Parathyroid adenoma (tissue), 2 donors: ENCODE measurements around the gene AGAP1.

Experiments
- H2AFZ ChIP-seq: fragments of 300-600 bp; sonication (generic); one replicate; pipeline ENCODE4 v1.7.0; 2017; ENCODE audit warnings: antibody characterized with exemption, mild to moderate bottlenecking
- H3K27ac ChIP-seq: fragments of 300-600 bp; sonication (generic); one replicate; pipeline ENCODE4 v1.7.0; 2017
- H3K27me3 ChIP-seq: fragments of 300-600 bp; sonication (generic); one replicate; pipeline ENCODE4 v1.7.0; 2017; ENCODE audit warnings: low read length; ENCODE audit not compliant: control insufficient read depth, insufficient read depth
- H3K36me3 ChIP-seq: fragments of 300-600 bp; sonication (generic); one replicate; pipeline ENCODE4 v1.7.0; 2017; ENCODE audit warnings: low read length; ENCODE audit not compliant: control insufficient read depth, insufficient read depth
- H3K4me1 ChIP-seq: fragments of 300-600 bp; sonication (generic); one replicate; pipeline ENCODE4 v1.7.0; 2017; ENCODE audit warnings: control low read depth
- H3K4me2 ChIP-seq: fragments of 300-600 bp; sonication (generic); one replicate; pipeline ENCODE4 v1.7.0; 2017; ENCODE audit warnings: low read length
- H3K4me3 ChIP-seq: fragments of 300-600 bp; sonication (generic); one replicate; pipeline ENCODE4 v1.7.0; 2017; ENCODE audit warnings: low read depth, low read length
- H3K79me2 ChIP-seq: fragments of 300-600 bp; sonication (generic); one replicate; pipeline ENCODE4 v1.7.0; 2017; ENCODE audit warnings: control low read depth
- H3K9ac ChIP-seq: fragments of 300-600 bp; sonication (generic); one replicate; pipeline ENCODE4 v1.7.0; 2017; ENCODE audit warnings: mild to moderate bottlenecking
- H3K9me3 ChIP-seq: fragments of 300-600 bp; sonication (generic); one replicate; pipeline ENCODE4 v1.7.0; 2017; ENCODE audit warnings: low read length; ENCODE audit not compliant: control insufficient read depth
- CTCF ChIP-seq: fragments of 300-600 bp; sonication (generic); IDR thresholded peaks from one replicate; pipeline ENCODE4 v1.7.0; 2017; ENCODE audit warnings: antibody characterized with exemption, mild to moderate bottlenecking
- donor health status: primary hyperparathyroidism.

Gene AGAP1

GRCh38 chr2:235955664-235956063, 461.8 kb downstream of the AGAP1 start:
- Histone ChIP-seq H3K27ac (no peak overlapping the region), H3K36me3 (no peaks in the 10 kb centered on the region), H2AFZ (no peak overlapping the region), H3K79me2 (no peaks in the 10 kb centered on the region), H3K27me3 (no peaks in the 10 kb centered on the region), H3K9me3 (no peaks in the 10 kb centered on the region), H3K9ac (no peak overlapping the region), H3K4me1 (peaks cover 3% of the 10 kb centered on the region), H3K4me3 (no peak overlapping the region), H3K4me2 (no peak overlapping the region)
- TF ChIP-seq CTCF, result no peak

- peaks cover 3% of the 10 kb centered on the region for H3K4me1 ChIP-seq
- no peak overlapping the region for H2AFZ ChIP-seq
- no peak overlapping the region for H3K27ac ChIP-seq
- H3K9me3 ChIP-seq, result no peaks in the 10 kb centered on the region
- H3K4me3 ChIP-seq, result no peak overlapping the region
- H3K79me2 ChIP-seq, result no peaks in the 10 kb centered on the region
- no peaks in the 10 kb centered on the region for H3K27me3 ChIP-seq
- H3K4me2 ChIP-seq, result no peak overlapping the region
- no peak for TF ChIP-seq CTCF
- no peaks in the 10 kb centered on the region for H3K36me3 ChIP-seq
- no peak overlapping the region for H3K9ac ChIP-seq
These were observed 462.6 kb downstream of the AGAP1 start for GRCh38 chr2:235956281-235956970.

- H3K27ac ChIP-seq, result no peak overlapping the region
- no peaks in the 10 kb centered on the region for H3K79me2 ChIP-seq
- no peak overlapping the region for H3K9ac ChIP-seq
- no peak for TF ChIP-seq CTCF
- H3K4me1 ChIP-seq, result no peaks in the 10 kb centered on the region
- no peak overlapping the region for H3K4me2 ChIP-seq
- H3K9me3 ChIP-seq, result no peaks in the 10 kb centered on the region
- H3K36me3 ChIP-seq, result no peaks in the 10 kb centered on the region
- no peaks in the 10 kb centered on the region for H3K27me3 ChIP-seq
- no peak overlapping the region for H2AFZ ChIP-seq
- H3K4me3 ChIP-seq, result no peak overlapping the region
These were observed 463.4 kb downstream of the AGAP1 start for GRCh38 chr2:235957251-235957650.

GRCh38 chr2:235958221-235958930, 464.5 kb downstream of the AGAP1 start:
- Histone ChIP-seq H3K27ac (no peak overlapping the region), H2AFZ (no peak overlapping the region), H3K9me3 (no peaks in the 10 kb centered on the region), H3K4me2 (no peak overlapping the region), H3K27me3 (no peaks in the 10 kb centered on the region), H3K4me1 (no peaks in the 10 kb centered on the region), H3K4me3 (no peak overlapping the region), H3K36me3 (no peaks in the 10 kb centered on the region), H3K9ac (no peak overlapping the region), H3K79me2 (no peaks in the 10 kb centered on the region)
- TF ChIP-seq CTCF, result no peak
